HepG2 (cell line): ENCODE results near the gene RNF5. TPM values are rescaled to one million over a fixed set of nuclear protein-coding genes. Genes with fewer than 3 reads are reported as not detected.

Experiments used
- BCLAF1 ChIP-seq: fragments of 450-650 bp; IDR thresholded peaks from 2 replicates; pipeline ENCODE4 v1.6.1; 2017; ENCODE audit warnings: mild to moderate bottlenecking
- FIP1L1 ChIP-seq: fragments of 200-400 bp; formaldehyde crosslinking; IDR thresholded peaks from 2 replicates; pipeline ENCODE4 v1.6.1; 2018; ENCODE audit warnings: low read depth, mild to moderate bottlenecking, low read length, moderate library complexity, borderline replicate concordance; ENCODE audit not compliant: insufficient read depth
- FOXC1 ChIP-seq: sonication (generic); formaldehyde crosslinking; IDR thresholded peaks from 2 replicates; pipeline ENCODE4 v1.8.0; 2022; ENCODE audit warnings: mild to moderate bottlenecking, missing genetic modification reagents, borderline replicate concordance
- MAFG ChIP-seq: sonication (generic); formaldehyde crosslinking; IDR thresholded peaks from 2 replicates; pipeline ENCODE4 v1.5.1; 2020; ENCODE audit warnings: mild to moderate bottlenecking, missing genetic modification reagents
- MAFK ChIP-seq, 2 experiments: IDR thresholded peaks in 1 of 2; conservative IDR thresholded peaks in 1 of 2; 2 replicates each; pipeline ENCODE4 v1.6.1; 2011; ENCODE audit warnings: improper control_type of control experiment in 2 of 2, low read length in 2 of 2
- ONECUT2 ChIP-seq: sonication (generic); formaldehyde crosslinking; IDR thresholded peaks from 2 replicates; pipeline ENCODE4 v1.4.0; 2020; ENCODE audit warnings: missing genetic modification reagents
- RARG ChIP-seq: sonication (generic); formaldehyde crosslinking; IDR thresholded peaks from 2 replicates; pipeline ENCODE4 v1.4.0; 2020; ENCODE audit warnings: low read depth, mild to moderate bottlenecking, missing genetic modification reagents
- RERE ChIP-seq: IDR thresholded peaks from 2 replicates; pipeline ENCODE4 v1.6.1; 2016; ENCODE audit warnings: low read depth, missing genetic modification reagents, missing compliant biosample characterization
- TAF15 ChIP-seq: fragments of 200-400 bp; formaldehyde crosslinking; IDR thresholded peaks from one replicate; pipeline ENCODE4 v1.6.1; 2018; ENCODE audit warnings: mild to moderate bottlenecking, low read depth, low read length; ENCODE audit not compliant: poor library complexity, severe bottlenecking
- TGIF2 ChIP-seq: IDR thresholded peaks from 2 replicates; pipeline ENCODE4 v1.6.1; 2016; ENCODE audit warnings: control low read depth, missing compliant biosample characterization
- ZNF251 ChIP-seq: sonication (generic); formaldehyde crosslinking; IDR thresholded peaks from 2 replicates; pipeline ENCODE4 v1.9.0; 2021; ENCODE audit warnings: mild to moderate bottlenecking, missing genetic modification reagents
- ZNF33A ChIP-seq: sonication (generic); formaldehyde crosslinking; IDR thresholded peaks from 2 replicates; pipeline ENCODE4 v1.5.1; 2020; ENCODE audit warnings: missing genetic modification reagents, mild to moderate bottlenecking, moderate library complexity, borderline replicate concordance
- ZNF513 ChIP-seq: sonication (generic); formaldehyde crosslinking; conservative IDR thresholded peaks from 2 replicates; pipeline ENCODE4 v1.5.0; 2020; ENCODE audit warnings: missing genetic modification reagents
- ZNF556 ChIP-seq: sonication (generic); formaldehyde crosslinking; IDR thresholded peaks from 2 replicates; pipeline ENCODE4 v1.4.0; 2020; ENCODE audit warnings: mild to moderate bottlenecking, missing genetic modification reagents, borderline replicate concordance
- ZNF569 ChIP-seq: sonication (generic); formaldehyde crosslinking; IDR thresholded peaks from 2 replicates; pipeline ENCODE4 v1.5.0; 2020; ENCODE audit warnings: mild to moderate bottlenecking, missing genetic modification reagents, moderate library complexity, borderline replicate concordance
- ZNF580 ChIP-seq: IDR thresholded peaks from 2 replicates; pipeline ENCODE4 v1.6.1; 2016; ENCODE audit warnings: low read depth, borderline replicate concordance
- ZNF713 ChIP-seq: sonication (generic); formaldehyde crosslinking; IDR thresholded peaks from 2 replicates; pipeline ENCODE4 v1.4.0; 2020; ENCODE audit warnings: mild to moderate bottlenecking, missing genetic modification reagents
- polyA plus RNA-seq, 8 experiments: library from polyadenylated mRNA; depleted of rRNA in 3 of 8; stranded (reverse) in 7 of 8; unstranded in 1 of 8; fragments of >200 nt; fragmentation: Illumina TruSeq in 4 of 8; extraction: Trizol in 4 of 8; gene quantifications; 2 replicates each; pipeline versions ENCODE4 v1.2.1 to v1.2.3, GENCODE V29; 2011 to 2016; ENCODE audit warnings: low read depth in 4 of 8, missing spikeins in 1 of 8, mixed read lengths in 1 of 8; ENCODE audit not compliant: insufficient read depth in 1 of 8
- total RNA-seq, 5 experiments: library from RNA; depleted of rRNA; stranded (reverse); fragments of >200 nt; fragmentation: Illumina TruSeq; extraction: Trizol; gene quantifications; 2 replicates each; pipeline ENCODE4 v1.2.3, GENCODE V29; 2016; ENCODE audit warnings: low read depth in 1 of 5

Gene RNF5
- total and polyA plus RNA-seq, 2 of the 13 experiments (the other 11 are each of a cell fraction or from before 2014, with no cell fraction given), result 98.0 to 131 TPM

- no peak; the same call in 1 of the 2 replicates for TF ChIP-seq RERE (CRISPR knock-in tag)
- no peak for TF ChIP-seq ZNF569
- 0 out of 2 replicates have a peak, but pooled peaks have one; percentile 36 for TF ChIP-seq RARG (CRISPR knock-in tag)
- no peak for TF ChIP-seq BCLAF1
- no peak; the same call in 1 of the 2 replicates for TF ChIP-seq ONECUT2 (CRISPR knock-in tag)
- TF ChIP-seq ZNF251 (CRISPR knock-in tag), result no peak; the same call in 1 of the 2 replicates
- TF ChIP-seq MAFK (conservative IDR thresholded peaks at IDR 0.05 in 1 of 2, IDR thresholded peaks at IDR 0.05 in 1 of 2; ENCODE audit: low read length in 2 of 2), result no peak
- TF ChIP-seq ZNF33A, result no peak
- TF ChIP-seq ZNF713, result no peak
- TF ChIP-seq ZNF580 (CRISPR knock-in tag), result no peak
- TF ChIP-seq FIP1L1, result 0 out of 2 replicates have a peak, but pooled peaks have one; percentile 75
- peak; percentile 40 for TF ChIP-seq TAF15
- no peak for TF ChIP-seq ZNF513 (CRISPR knock-in tag)
- peak; percentile 80; the same call in 1 of the 2 replicates for TF ChIP-seq ZNF556 (CRISPR knock-in tag)
- peak; percentile 34 for TF ChIP-seq TGIF2 (CRISPR knock-in tag)
- TF ChIP-seq MAFG (CRISPR knock-in tag), result no peak
- TF ChIP-seq FOXC1 (CRISPR knock-in tag), result peak; percentile 78
Observed at GRCh38 chr6:32153564-32154513, 24.4 kb upstream of the RNF5 start, which contains the start of gene PPT2 (continued).
